ENCODE measurements around the gene DMP1.

Gene DMP1

GRCh38 chr4:87649980-87650379 is at the start of gene DMP1:
Gene DMP1 (plus strand): TSS chr4:87650280. CDS start chr4:87656493, 6,213 bp downstream.
- no peak for DNase-seq (ENCODE audit: low spot score)

- no peak for DNase-seq (ENCODE audit: low spot score)
Measured at GRCh38 chr4:87601361-87601760, 48.7 kb upstream of the DMP1 start.

- DNase-seq (ENCODE audit: low spot score), result no peak
Measured at GRCh38 chr4:87608229-87608628, 41.9 kb upstream of the DMP1 start, which contains the start of gene DSPP. Gene DSPP (plus strand): TSS chr4:87608529. CDS start chr4:87610909, 2,380 bp downstream.

- DNase-seq (ENCODE audit: low spot score), result no peak
Measured at GRCh38 chr4:87614292-87614890, 35.7 kb upstream of the DMP1 start.

- DNase-seq (ENCODE audit: low spot score), result no peak
Measured at GRCh38 chr4:87616268-87616667, 33.8 kb upstream of the DMP1 start.

- DNase-seq (ENCODE audit: low spot score), result no peak
Measured at GRCh38 chr4:87620086-87620485, 30.0 kb upstream of the DMP1 start.

GRCh38 chr4:87620491-87620890 is 29.6 kb upstream of the DMP1 start:
- DNase-seq (ENCODE audit: low spot score), result no peak

GRCh38 chr4:87622303-87622702 is 27.8 kb upstream of the DMP1 start:
- no peak for DNase-seq (ENCODE audit: low spot score)

- DNase-seq (ENCODE audit: low spot score), result no peak
Measured at GRCh38 chr4:87624698-87625097, 25.4 kb upstream of the DMP1 start.

- DNase-seq (ENCODE audit: low spot score), result no peak
Measured at GRCh38 chr4:87631668-87632067, 18.4 kb upstream of the DMP1 start.

GRCh38 chr4:87632469-87632868 is 17.6 kb upstream of the DMP1 start:
- no peak for DNase-seq (ENCODE audit: low spot score)

- no peak for DNase-seq (ENCODE audit: low spot score)
Measured at GRCh38 chr4:87633243-87633642, 16.8 kb upstream of the DMP1 start.

GRCh38 chr4:87644286-87644685 is 5.8 kb upstream of the DMP1 start:
- no peak for DNase-seq (ENCODE audit: low spot score)

- no peak for DNase-seq (ENCODE audit: low spot score)
Measured at GRCh38 chr4:87650938-87651337, 858 bp downstream of the DMP1 start.

- no peak for DNase-seq (ENCODE audit: low spot score)
Measured at GRCh38 chr4:87651941-87652340, 1.9 kb downstream of the DMP1 start.

GRCh38 chr4:87654487-87655044 is 4.5 kb downstream of the DMP1 start:
- no peak for DNase-seq (ENCODE audit: low spot score)

- no peak for DNase-seq (ENCODE audit: low spot score)
Measured at GRCh38 chr4:87657525-87657924, 7.4 kb downstream of the DMP1 start.

GRCh38 chr4:87659247-87659931 is 9.3 kb downstream of the DMP1 start:
- no peak for DNase-seq (ENCODE audit: low spot score)

GRCh38 chr4:87662871-87663270 is 12.8 kb downstream of the DMP1 start:
- no peak for DNase-seq (ENCODE audit: low spot score)

- no peak for DNase-seq (ENCODE audit: low spot score)
Measured at GRCh38 chr4:87669373-87669772, 19.3 kb downstream of the DMP1 start.

- no peak for DNase-seq (ENCODE audit: low spot score)
Measured at GRCh38 chr4:87677731-87678130, 27.7 kb downstream of the DMP1 start.

GRCh38 chr4:87679449-87680169 is 29.5 kb downstream of the DMP1 start:
- peak; percentile 2 for DNase-seq (ENCODE audit: low spot score)

GRCh38 chr4:87680271-87680670 is 30.2 kb downstream of the DMP1 start:
- DNase-seq (ENCODE audit: low spot score), result no peak

Measured in CD4-positive, alpha-beta T cell treated with Interleukin-6 at 100 ng/mL for 8 hours (primary cell).